GM06990 (cell line): Measurements from ENCODE around the gene ZRANB1.
A peak's percentile ranks its signal among the peaks of the same experiment; 100 is the strongest.
"Not testable (repeated sequence)": the region's sequence is repeated elsewhere in the genome, so short reads cannot be mapped to it uniquely, and the experiment has no call there.

Source experiments
- DNase-seq: peaks from one replicate; pipeline ENCODE4 v3.0.0-alpha.2; 2011; ENCODE audit not compliant: insufficient read length; ENCODE audit errors: extremely low read depth
- H3K27me3 ChIP-seq: replicated peaks from 2 replicates; pipeline ENCODE4 v1.6.0; 2011; ENCODE audit warnings: low read length; ENCODE audit not compliant: control insufficient read depth, insufficient read depth
- H3K36me3 ChIP-seq: 2 replicates; pipeline ENCODE4 v1.5.1; 2011; ENCODE audit warnings: low read length; ENCODE audit not compliant: control insufficient read depth, insufficient read depth
- H3K4me3 ChIP-seq: replicated peaks from 2 replicates; pipeline ENCODE4 v1.5.1; 2011; ENCODE audit warnings: low read depth, mild to moderate bottlenecking, control low read depth, low read length
- CTCF ChIP-seq: IDR thresholded peaks from 2 replicates; pipeline ENCODE4 v1.5.1; 2011; ENCODE audit warnings: low read length, control low read depth, mild to moderate bottlenecking, inconsistent platforms; ENCODE audit not compliant: insufficient read depth, poor library complexity, severe bottlenecking

Gene ZRANB1

GRCh38 chr10:124987788-124988187, 45.9 kb downstream of the ZRANB1 start:
- H3K4me3 ChIP-seq: no peak overlapping the region
- no peak for DNase-seq
- H3K36me3 ChIP-seq: peaks cover 6% of the 10 kb centered on the region
- no peak for TF ChIP-seq CTCF
- H3K27me3 ChIP-seq: no peaks in the 10 kb centered on the region

- H3K27me3 ChIP-seq, H3K36me3 ChIP-seq, DNase-seq, H3K4me3 ChIP-seq: not testable (repeated sequence)
Measured at GRCh38 chr10:124988753-124989152, 46.8 kb downstream of the ZRANB1 start.

GRCh38 chr10:124989526-124989925, 47.6 kb downstream of the ZRANB1 start:
- peaks cover 1% of the 10 kb centered on the region for H3K36me3 ChIP-seq

GRCh38 chr10:124990671-124991625, 49.0 kb downstream of the ZRANB1 start:
- H3K4me3 ChIP-seq: no peak overlapping the region
- no peak for DNase-seq
- peaks cover 1% of the 10 kb centered on the region for H3K36me3 ChIP-seq
- no peak for TF ChIP-seq CTCF
- no peaks in the 10 kb centered on the region for H3K27me3 ChIP-seq

More at GRCh38 chr10:124989526-124989925, 47.6 kb downstream of the ZRANB1 start:
- no peak for TF ChIP-seq CTCF
- H3K4me3 ChIP-seq: no peak overlapping the region
- no peak for DNase-seq
- H3K27me3 ChIP-seq: no peaks in the 10 kb centered on the region

GRCh38 chr10:124991835-124992234, 49.9 kb downstream of the ZRANB1 start:
- H3K27me3 ChIP-seq: no peaks in the 10 kb centered on the region
- TF ChIP-seq CTCF: no peak
- peaks cover 1% of the 10 kb centered on the region for H3K36me3 ChIP-seq
- no peak overlapping the region for H3K4me3 ChIP-seq
- no peak for DNase-seq

- H3K36me3 ChIP-seq: peaks cover 1% of the 10 kb centered on the region
Measured at GRCh38 chr10:124992462-124993344, 50.8 kb downstream of the ZRANB1 start.

More at GRCh38 chr10:124992462-124993344, 50.8 kb downstream of the ZRANB1 start:
- no peaks in the 10 kb centered on the region for H3K27me3 ChIP-seq
- TF ChIP-seq CTCF: peak; percentile 50
- no peak overlapping the region for H3K4me3 ChIP-seq
- DNase-seq: no peak
